ENCODE data around the gene P3R3URF.
A peak's percentile ranks its signal among the peaks of the same experiment; 100 is the strongest.
"Not testable (repeated sequence)": the region's sequence is repeated elsewhere in the genome, so short reads cannot be mapped to it uniquely, and the experiment has no call there.

The P3R3URF gene

DNA sequence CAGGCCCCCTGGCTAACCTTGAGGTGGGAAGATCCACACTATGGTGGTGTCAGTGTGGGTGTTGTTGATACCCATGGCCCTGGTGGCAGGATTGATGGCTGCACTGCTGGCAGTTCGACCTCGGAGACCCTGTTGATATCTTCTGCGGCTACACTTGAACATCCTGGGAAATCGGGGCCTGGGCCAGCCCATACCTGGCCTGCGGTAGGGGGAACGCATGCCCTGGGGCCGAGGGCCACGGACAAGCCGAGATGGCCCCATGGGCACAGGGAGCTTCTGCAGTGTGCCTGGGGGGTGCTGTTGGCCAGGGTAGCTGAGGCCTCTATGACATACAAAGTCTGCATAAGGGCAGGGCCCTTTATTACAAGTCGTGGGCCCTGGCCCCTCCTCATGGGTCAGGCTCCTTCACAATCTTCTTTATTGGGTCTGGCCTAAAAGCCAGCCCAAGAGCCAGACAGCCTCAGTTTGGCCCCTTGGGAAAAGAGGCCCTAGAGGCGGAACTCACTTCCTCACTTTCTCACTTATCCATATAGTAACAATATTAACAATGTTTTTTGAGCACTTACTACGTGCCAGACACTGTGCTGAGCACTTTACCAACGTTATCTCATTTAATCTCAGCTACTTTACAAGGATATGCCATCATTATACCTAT lies at the start of gene P3R3URF:
TSS of gene P3R3URF (minus strand) at position 278 of the 655 bp plus-strand sequence. CDS start at position 261, 17 bp downstream.
- DNase-seq = no peak

- no peak for DNase-seq
Measured at GRCh38 chr1:46224966-46225365, 48.7 kb upstream of the P3R3URF start.

GRCh38 chr1:46223472-46223943 lies 47.2 kb upstream of the P3R3URF start:
- DNase-seq = peak; percentile 43

GRCh38 chr1:46223055-46223454 lies 46.8 kb upstream of the P3R3URF start:
- DNase-seq = not testable (repeated sequence)

DNA sequence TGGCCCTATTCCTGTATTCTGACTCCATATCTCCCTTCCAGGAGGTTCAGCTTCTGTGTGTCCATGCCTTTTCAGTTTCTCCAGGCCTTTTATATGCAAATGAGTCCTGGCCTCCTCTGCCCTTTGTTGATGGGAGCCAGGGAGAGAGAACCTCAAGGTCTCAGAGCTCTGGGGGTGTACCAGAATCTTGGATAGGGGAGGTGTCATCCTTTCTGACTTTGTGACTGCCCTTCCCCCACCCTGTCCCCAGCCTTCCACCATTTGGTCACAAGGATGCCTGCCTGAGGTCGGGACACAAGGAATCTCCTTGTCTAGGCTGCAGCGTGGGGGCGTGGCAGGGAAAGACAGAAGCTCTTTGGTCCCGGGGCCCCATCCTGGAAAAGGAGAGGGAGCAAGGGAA lies 45.5 kb upstream of the P3R3URF start:
- no peak for DNase-seq

GRCh38 chr1:46220808-46221207 lies 44.5 kb upstream of the P3R3URF start:
- no peak for DNase-seq

GRCh38 chr1:46219551-46220520 lies 43.5 kb upstream of the P3R3URF start:
- no peak for DNase-seq

- no peak for DNase-seq
Measured at GRCh38 chr1:46218443-46218842, 42.2 kb upstream of the P3R3URF start.

DNA sequence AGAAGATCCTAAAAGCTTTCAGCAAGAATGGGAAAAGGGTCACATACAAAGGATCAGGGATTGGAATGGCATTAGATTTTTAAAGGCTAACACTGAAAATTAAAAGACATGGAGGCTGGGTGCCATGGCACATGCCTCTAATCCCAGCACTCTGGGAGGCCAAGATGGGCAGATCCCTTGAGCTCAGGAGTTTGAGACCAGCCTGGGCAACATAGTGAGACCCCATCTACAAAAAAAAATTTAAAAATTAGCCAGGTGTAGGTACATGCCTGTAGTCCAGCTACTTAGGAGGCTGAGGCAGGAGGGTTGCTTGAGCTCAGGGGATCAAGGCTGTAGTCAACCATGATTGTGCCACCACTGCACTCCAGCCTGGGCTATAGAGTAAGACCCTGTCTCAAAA lies 39.2 kb upstream of the P3R3URF start:
- DNase-seq = no peak

DNA sequence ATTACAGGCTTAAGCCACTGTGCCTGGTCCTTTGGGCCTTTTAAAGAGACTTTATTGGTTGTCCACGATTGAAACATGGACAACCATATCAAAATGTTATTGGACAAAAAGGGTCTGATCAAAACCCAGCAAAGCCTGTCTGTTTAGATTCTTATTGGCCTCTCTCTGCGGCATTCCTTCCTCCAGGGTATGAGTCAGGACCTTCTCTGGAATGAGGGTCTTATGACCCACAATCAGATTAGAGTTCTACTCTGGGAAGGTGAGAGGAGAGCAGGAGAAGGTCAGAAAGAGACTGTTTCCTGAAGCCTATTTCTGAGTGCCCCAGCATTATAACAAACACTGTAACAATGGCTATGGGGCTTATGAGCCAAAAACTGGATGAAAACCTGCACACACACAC lies 34.8 kb upstream of the P3R3URF start:
- no peak for DNase-seq

- DNase-seq = no peak
Measured at GRCh38 chr1:46210561-46210960, 34.3 kb upstream of the P3R3URF start.

GRCh38 chr1:46206399-46206798 lies 30.1 kb upstream of the P3R3URF start:
- no peak for DNase-seq

DNA sequence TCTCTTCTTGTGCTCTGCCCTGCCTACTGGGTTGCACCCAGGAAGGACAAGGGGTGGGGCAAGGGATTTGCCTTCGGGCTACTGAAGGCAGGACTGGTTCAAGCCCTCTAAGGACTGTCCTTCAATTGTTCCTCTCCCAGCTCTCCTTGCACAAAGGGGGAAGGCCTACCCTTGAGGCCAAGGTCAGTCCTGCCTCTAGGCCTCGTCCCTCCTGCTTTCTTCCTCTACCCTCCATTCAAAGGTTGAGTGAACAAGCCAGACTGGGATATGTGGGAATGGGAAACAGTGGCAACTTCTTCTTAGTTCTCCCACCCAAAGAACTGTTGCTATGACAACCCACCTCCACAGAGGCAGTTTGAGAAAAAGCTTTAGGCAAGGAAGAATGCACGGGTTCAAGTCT lies 29.5 kb upstream of the P3R3URF start:
- no peak for DNase-seq

DNA sequence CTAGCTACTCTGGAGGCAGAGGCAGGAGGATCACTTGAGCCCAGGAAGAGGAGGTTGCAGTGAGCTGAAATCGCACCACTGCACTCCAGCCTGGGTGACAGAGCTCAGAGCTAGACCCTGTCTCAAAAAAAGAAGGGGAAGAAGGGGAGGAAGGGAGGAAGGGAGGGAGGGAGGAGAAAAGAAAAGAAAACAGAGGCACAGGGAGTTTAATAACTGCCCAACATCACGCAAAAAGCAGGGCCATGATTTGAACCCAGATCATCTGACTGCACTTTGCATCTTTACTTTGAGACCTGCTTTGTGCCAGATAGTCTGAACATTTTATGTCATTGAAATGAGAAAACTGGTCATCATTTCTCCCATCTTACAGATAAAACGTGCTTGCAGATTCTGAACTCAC lies 28.9 kb upstream of the P3R3URF start:
- no peak for DNase-seq

DNA sequence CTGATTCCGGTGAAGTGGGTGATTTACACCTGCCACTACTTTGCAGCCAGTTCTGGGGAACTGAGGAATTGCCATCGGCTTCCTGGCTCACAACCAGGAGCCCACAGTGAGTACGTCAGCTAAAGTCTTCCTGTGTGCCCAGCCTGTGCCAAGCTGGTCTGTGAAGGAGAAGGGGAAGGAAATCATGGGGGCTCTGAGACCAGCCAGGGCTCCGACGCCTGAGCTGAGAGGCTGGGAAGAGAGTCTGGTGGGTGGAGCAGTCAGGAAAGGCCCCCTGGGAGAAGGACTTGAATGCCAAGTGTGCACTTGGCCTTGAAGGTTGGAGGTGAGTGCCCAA lies 28.1 kb upstream of the P3R3URF start:
- no peak for DNase-seq

DNA sequence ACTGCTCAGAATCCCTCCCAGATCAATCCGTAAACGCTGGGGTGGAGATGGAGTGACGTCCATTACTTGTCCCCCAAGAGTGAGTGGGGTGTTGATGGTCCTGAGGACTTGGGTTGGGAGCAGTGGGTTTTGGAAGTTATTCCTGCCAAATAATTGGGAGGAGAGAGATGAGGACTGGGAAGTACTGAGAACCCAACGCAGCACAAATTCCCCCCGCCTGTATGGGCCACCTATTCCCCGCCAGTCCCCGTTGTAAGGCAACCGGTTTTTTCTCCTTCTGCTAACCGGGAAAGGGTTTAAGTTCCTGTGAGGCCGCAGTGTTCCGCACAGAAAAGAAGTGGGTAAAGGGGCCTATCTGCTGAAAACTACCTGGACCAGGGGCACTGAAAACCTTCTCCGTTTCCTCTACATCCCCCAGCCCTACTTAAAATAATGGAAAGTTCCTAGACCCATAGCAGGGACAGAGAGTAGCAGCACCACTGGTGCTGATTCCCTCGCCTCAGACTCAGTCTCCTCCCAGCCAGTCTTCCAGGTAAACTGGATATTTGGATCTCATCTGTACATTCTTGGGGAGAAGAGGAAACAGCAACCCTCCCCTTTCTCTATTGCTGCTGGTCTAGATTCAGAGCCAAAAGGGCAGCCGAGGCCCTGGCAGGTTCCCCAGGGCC lies 27.6 kb upstream of the P3R3URF start:
- no peak for DNase-seq

DNA sequence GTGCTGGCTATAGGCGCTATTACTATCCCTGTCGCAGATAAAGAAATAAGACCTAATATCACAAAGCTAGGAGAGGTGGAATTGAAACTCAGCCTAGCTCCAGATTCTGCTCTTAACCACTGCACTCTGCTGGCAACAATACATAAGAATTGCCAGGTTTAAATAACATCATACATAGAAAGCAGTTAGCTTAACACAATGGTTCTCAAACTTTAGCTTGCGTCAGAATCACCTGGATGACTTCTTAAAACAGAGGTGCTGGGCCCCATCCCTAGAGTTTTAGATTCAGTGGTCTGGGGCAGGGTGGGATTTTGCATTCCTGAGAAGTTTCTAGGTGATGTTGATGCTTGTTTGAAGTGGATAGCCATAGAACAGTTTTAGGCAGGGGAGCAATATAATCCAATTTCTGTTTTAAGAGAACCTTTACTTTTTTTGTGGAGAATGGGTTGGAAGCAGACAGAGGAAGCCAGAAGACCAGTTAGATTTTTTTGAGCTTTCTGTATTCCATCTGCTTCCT lies 23.0 kb upstream of the P3R3URF start:
- DNase-seq = no peak

DNA sequence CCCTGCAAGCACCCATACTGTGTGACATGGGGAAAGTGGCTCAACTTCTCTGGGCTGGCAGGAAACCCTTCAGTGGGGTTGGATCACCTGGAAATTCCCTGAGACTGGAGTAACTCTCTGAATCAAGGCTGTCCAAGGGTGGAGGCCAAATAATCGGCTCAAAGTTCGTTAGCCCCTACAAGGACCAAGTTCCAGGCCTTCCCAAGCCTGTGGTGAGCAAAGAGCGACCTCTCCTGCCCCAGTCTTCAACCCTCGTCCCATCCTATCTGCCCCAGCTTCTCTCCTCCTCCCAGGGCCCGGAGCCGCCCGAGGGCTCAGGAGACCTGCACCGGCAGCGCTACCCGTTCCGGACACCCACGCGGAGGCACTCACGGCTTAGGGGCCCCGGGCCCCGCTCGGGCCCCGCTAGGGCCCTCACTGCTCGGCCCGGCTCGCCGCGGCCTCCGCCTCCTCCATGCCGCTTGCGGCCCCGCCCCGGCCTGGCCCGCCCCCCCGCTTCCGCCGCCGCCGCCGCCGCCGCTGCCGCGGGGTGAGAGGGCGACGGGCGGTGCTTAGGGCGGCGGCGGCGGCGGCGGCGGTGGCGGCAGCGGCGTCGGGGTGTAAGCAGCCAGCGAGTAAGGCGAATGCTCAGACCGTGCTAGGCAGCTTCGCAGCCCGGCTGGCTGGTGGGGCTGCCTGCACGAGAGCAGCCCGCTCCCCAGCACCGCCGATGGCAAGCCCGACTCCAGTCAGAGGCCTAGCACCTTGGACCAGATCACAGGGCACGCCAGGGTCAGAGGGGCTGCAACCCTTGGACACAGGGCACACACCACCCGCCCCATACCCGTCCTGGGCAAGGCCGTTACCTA lies 21.9 kb upstream of the P3R3URF start, which contains the start of gene POMGNT1:
TSS of gene POMGNT1 (minus strand) at position 471 of the 848 bp plus-strand sequence. CDS start 613 bp downstream, outside the sequence.
- peak; percentile 68 for DNase-seq

GRCh38 chr1:46197560-46197963 lies 21.3 kb upstream of the P3R3URF start:
- no peak for DNase-seq

GRCh38 chr1:46196609-46197008 lies 20.3 kb upstream of the P3R3URF start:
- no peak for DNase-seq

- no peak for DNase-seq
Measured at GRCh38 chr1:46194641-46195193, 18.4 kb upstream of the P3R3URF start.
